WERI-Rb-1 (cell line): ENCODE data around the gene TRMT11.

Experiments used
- DNase-seq: peaks from one replicate; pipeline ENCODE4 v3.0.0-alpha.2; 2020
- H3K27ac ChIP-seq: fragments of 250-450 bp; sonication (Bioruptor Pico); 2 replicates; pipeline ENCODE4 v1.5.1; 2020; ENCODE audit warnings: mild to moderate bottlenecking, moderate library complexity
- H3K27me3 ChIP-seq: fragments of 250-450 bp; sonication (Bioruptor Pico); 2 replicates; pipeline ENCODE4 v1.5.1; 2021; ENCODE audit warnings: mild to moderate bottlenecking, low read depth, moderate library complexity; ENCODE audit not compliant: insufficient read depth, severe bottlenecking
- H3K36me3 ChIP-seq: fragments of 250-450 bp; sonication (Bioruptor Pico); 2 replicates; pipeline ENCODE4 v1.5.1; 2020; ENCODE audit warnings: mild to moderate bottlenecking, moderate library complexity
- H3K4me3 ChIP-seq: 2 replicates; pipeline ENCODE4 v1.5.1; 2011; ENCODE audit warnings: low read depth, mild to moderate bottlenecking, control low read depth, low read length
- H3K9me3 ChIP-seq: fragments of 250-450 bp; sonication (Bioruptor Pico); 2 replicates; pipeline ENCODE4 v1.5.1; 2021; ENCODE audit warnings: mild to moderate bottlenecking, moderate library complexity; ENCODE audit not compliant: severe bottlenecking
- CTCF ChIP-seq: IDR thresholded peaks from 2 replicates; pipeline ENCODE4 v1.5.1; 2011; ENCODE audit warnings: low read depth, mild to moderate bottlenecking, control low read depth, inconsistent platforms, low read length

Gene TRMT11

GRCh38 chr6:125957845-125958244 is 28.5 kb upstream of the TRMT11 start:
- H3K27me3 ChIP-seq = no peaks in the 10 kb centered on the region
- no peak overlapping the region for H3K27ac ChIP-seq
- H3K9me3 ChIP-seq = no peaks in the 10 kb centered on the region
- H3K36me3 ChIP-seq = no peaks in the 10 kb centered on the region
- peak overlapping the region; percentile 92 for H3K4me3 ChIP-seq
- no peak for DNase-seq
- TF ChIP-seq CTCF = no peak

GRCh38 chr6:125959041-125959440 is 27.3 kb upstream of the TRMT11 start:
- H3K27me3 ChIP-seq = no peaks in the 10 kb centered on the region
- no peak for TF ChIP-seq CTCF
- no peak overlapping the region for H3K27ac ChIP-seq
- H3K9me3 ChIP-seq = no peaks in the 10 kb centered on the region
- no peak overlapping the region for H3K4me3 ChIP-seq
- no peaks in the 10 kb centered on the region for H3K36me3 ChIP-seq
- no peak for DNase-seq

- H3K4me3 ChIP-seq = no peak overlapping the region
- no peaks in the 10 kb centered on the region for H3K9me3 ChIP-seq
- no peak overlapping the region for H3K27ac ChIP-seq
- H3K27me3 ChIP-seq = no peaks in the 10 kb centered on the region
- H3K36me3 ChIP-seq = no peaks in the 10 kb centered on the region
- no peak for DNase-seq
- TF ChIP-seq CTCF = no peak
Measured at GRCh38 chr6:125961117-125961516, 25.2 kb upstream of the TRMT11 start.

GRCh38 chr6:125962900-125963497 is 23.3 kb upstream of the TRMT11 start:
- no peaks in the 10 kb centered on the region for H3K9me3 ChIP-seq
- no peak for TF ChIP-seq CTCF
- H3K27ac ChIP-seq = no peak overlapping the region
- DNase-seq = no peak
- peaks cover 2% of the 10 kb centered on the region; the same call in 1 of the 2 replicates for H3K36me3 ChIP-seq
- H3K27me3 ChIP-seq = no peaks in the 10 kb centered on the region
- no peak overlapping the region for H3K4me3 ChIP-seq

- no peak for DNase-seq
- Histone ChIP-seq H3K9me3 (no peaks in the 10 kb centered on the region), H3K27me3 (no peaks in the 10 kb centered on the region), H3K36me3 (peaks cover 2% of the 10 kb centered on the region; the same call in 1 of the 2 replicates), H3K4me3 (no peak overlapping the region), H3K27ac (no peak overlapping the region)
- TF ChIP-seq CTCF = no peak
Measured at GRCh38 chr6:125963817-125964216, 22.5 kb upstream of the TRMT11 start.

- no peaks in the 10 kb centered on the region for H3K9me3 ChIP-seq
- H3K4me3 ChIP-seq = no peak overlapping the region
- peaks cover 2% of the 10 kb centered on the region; the same call in 1 of the 2 replicates for H3K36me3 ChIP-seq
- DNase-seq = no peak
- TF ChIP-seq CTCF = no peak
- H3K27me3 ChIP-seq = no peaks in the 10 kb centered on the region
- H3K27ac ChIP-seq = no peak overlapping the region
Measured at GRCh38 chr6:125966569-125966968, 19.8 kb upstream of the TRMT11 start.
